IMR-90 (cell line): ENCODE measurements around the gene MID2. TPM values are rescaled to one million over a fixed set of nuclear protein-coding genes. Genes with fewer than 3 reads are reported as not detected.
A peak's percentile ranks its signal among the peaks of the same experiment; 100 is the strongest.

Experiments
- ATAC-seq: fragments of 200-7000 bp; cut with Tn5 transposase; 2 replicates; pipeline ENCODE4 v1.9.1; 2020; ENCODE audit warnings: low read depth, mild to moderate bottlenecking, moderate library complexity
- BruUV-seq: library from RNA; stranded (reverse); fragments of 400-500 nt; replicated peaks from 2 replicates; lab custom pipeline; 2021; lab: Mats Ljungman, UMichigan
- CTCF ChIA-PET: fragments of 300-600 bp; formaldehyde crosslinking; extraction: SDS; loops from one replicate; lab custom pipeline; 2021; ENCODE audit warnings: antibody characterized with exemption; lab: Yijun Ruan, JAX
- POLR2A ChIA-PET: fragments of 300-600 bp; sonication (Branson Sonifier 250); formaldehyde crosslinking; loops from one replicate; lab custom pipeline; 2022; ENCODE audit warnings: antibody characterized with exemption; ENCODE audit not compliant: unreplicated experiment; lab: Charles Lee
- DNase-seq: peaks from one replicate; pipeline ENCODE4 v3.0.0; 2013
- H2AFZ ChIP-seq: replicated peaks from 2 replicates; pipeline ENCODE3; 2013; ENCODE audit warnings: low read length, mild to moderate bottlenecking; ENCODE audit not compliant: poor library complexity
- H2AK5ac ChIP-seq: 2 replicates; pipeline ENCODE4 v1.6.1; 2013; ENCODE audit warnings: low read depth, low read length, inconsistent platforms
- H2AK9ac ChIP-seq: replicated peaks from 2 replicates; pipeline ENCODE3; 2013; ENCODE audit warnings: mild to moderate bottlenecking, low read depth, low read length, moderate library complexity; ENCODE audit not compliant: poor library complexity
- H2BK120ac ChIP-seq: 2 replicates; pipeline ENCODE4 v1.6.1; 2013; ENCODE audit warnings: low read depth, low read length, inconsistent platforms
- H2BK15ac ChIP-seq: 3 replicates; pipeline ENCODE4 v1.6.1; 2013; ENCODE audit warnings: low read depth, low read length, inconsistent platforms
- H2BK20ac ChIP-seq: 2 replicates; pipeline ENCODE4 v1.6.1; 2013; ENCODE audit warnings: low read depth, mild to moderate bottlenecking, inconsistent platforms, low read length, moderate library complexity
- H2BK5ac ChIP-seq: 2 replicates; pipeline ENCODE4 v1.6.1; 2013; ENCODE audit warnings: mild to moderate bottlenecking, low read depth, low read length, inconsistent platforms; ENCODE audit not compliant: poor library complexity, severe bottlenecking
- H3K14ac ChIP-seq: replicated peaks from 2 replicates; pipeline ENCODE4 v1.6.1; 2013; ENCODE audit warnings: low read depth, low read length, inconsistent platforms
- H3K18ac ChIP-seq: 2 replicates; pipeline ENCODE4 v1.6.1; 2013; ENCODE audit warnings: low read depth, low read length, control low read depth
- H3K23ac ChIP-seq: 2 replicates; pipeline ENCODE4 v1.6.1; 2013; ENCODE audit warnings: low read depth, low read length, inconsistent platforms
- H3K27ac ChIP-seq: 2 replicates; pipeline ENCODE4 v1.5.1; 2013; ENCODE audit warnings: mild to moderate bottlenecking, control low read depth, low read length; ENCODE audit not compliant: insufficient read depth
- H3K27me3 ChIP-seq: 2 replicates; pipeline ENCODE4 v1.6.1; 2013; ENCODE audit warnings: low read length; ENCODE audit not compliant: control insufficient read depth, insufficient read depth
- H3K36me3 ChIP-seq: 2 replicates; pipeline ENCODE4 v1.6.1; 2013; ENCODE audit warnings: low read length, mixed read lengths; ENCODE audit not compliant: control insufficient read depth, insufficient read depth
- H3K4ac ChIP-seq: 2 replicates; pipeline ENCODE4 v1.6.1; 2013; ENCODE audit warnings: low read depth, low read length, inconsistent platforms
- H3K4me1 ChIP-seq: 2 replicates; pipeline ENCODE4 v1.6.1; 2013; ENCODE audit warnings: low read length, mixed read lengths; ENCODE audit not compliant: control insufficient read depth, insufficient read depth
- H3K4me2 ChIP-seq: 2 replicates; pipeline ENCODE4 v1.6.1; 2013; ENCODE audit warnings: low read depth, mild to moderate bottlenecking, control low read depth, low read length, moderate library complexity
- H3K4me3 ChIP-seq: 2 replicates; pipeline ENCODE4 v1.5.1; 2013; ENCODE audit warnings: low read depth, mild to moderate bottlenecking, control low read depth, low read length, moderate library complexity; ENCODE audit not compliant: insufficient read depth
- H3K56ac ChIP-seq: 2 replicates; pipeline ENCODE4 v1.6.1; 2013; ENCODE audit warnings: low read length, inconsistent platforms; ENCODE audit not compliant: insufficient read depth; ENCODE audit errors: extremely low read depth
- H3K79me1 ChIP-seq, 2 experiments: 2 replicates each; pipeline ENCODE4 v1.6.1; 2013; ENCODE audit warnings: low read length in 2 of 2, inconsistent platforms in 1 of 2, low read depth in 1 of 2
- H3K9ac ChIP-seq: 2 replicates; pipeline ENCODE4 v1.6.1; 2013; ENCODE audit warnings: low read depth, low read length, control low read depth
- H3K9me1 ChIP-seq: 2 replicates; pipeline ENCODE4 v1.6.1; 2013; ENCODE audit warnings: low read length, inconsistent platforms; ENCODE audit not compliant: insufficient read depth
- H3K9me3 ChIP-seq: 2 replicates; pipeline ENCODE4 v1.6.1; 2013; ENCODE audit warnings: low read length; ENCODE audit not compliant: control insufficient read depth, insufficient read depth
- H4K20me1 ChIP-seq: 2 replicates; pipeline ENCODE4 v1.6.1; 2013; ENCODE audit warnings: low read length, inconsistent platforms; ENCODE audit not compliant: insufficient read depth
- H4K5ac ChIP-seq: 2 replicates; pipeline ENCODE4 v1.6.1; 2013; ENCODE audit warnings: mild to moderate bottlenecking, low read depth, low read length, control low read depth
- H4K8ac ChIP-seq, 2 experiments: 2 replicates each; pipeline ENCODE4 v1.6.1; 2013; ENCODE audit warnings: low read depth in 2 of 2, low read length in 2 of 2, control low read depth in 1 of 2, inconsistent platforms in 1 of 2
- H4K91ac ChIP-seq: 2 replicates; pipeline ENCODE4 v1.6.1; 2013; ENCODE audit warnings: low read depth, low read length, inconsistent platforms; ENCODE audit not compliant: insufficient read depth
- BHLHE40 ChIP-seq: fragments of 150-350 bp; IDR thresholded peaks from 2 replicates; pipeline ENCODE4 v1.6.1; 2016; ENCODE audit warnings: mild to moderate bottlenecking, low read depth, low read length
- FOS ChIP-seq: fragments of 150-350 bp; IDR thresholded peaks from 2 replicates; pipeline ENCODE4 v1.6.1; 2016; ENCODE audit warnings: low read depth, low read length
- MXI1 ChIP-seq: IDR thresholded peaks from 2 replicates; pipeline ENCODE4 v1.6.1; 2012; ENCODE audit warnings: low read depth, mild to moderate bottlenecking, low read length, moderate library complexity, borderline replicate concordance
- NFE2L2 ChIP-seq: fragments of 150-350 bp; IDR thresholded peaks from 2 replicates; pipeline ENCODE4 v1.6.1; 2016; ENCODE audit warnings: low read depth, mild to moderate bottlenecking, low read length
- POLR2A ChIP-seq: IDR thresholded peaks from 2 replicates; pipeline ENCODE4 v1.6.1; 2012; ENCODE audit warnings: mild to moderate bottlenecking, low read depth, low read length
- RCOR1 ChIP-seq: IDR thresholded peaks from 2 replicates; pipeline ENCODE4 v1.6.1; 2012; ENCODE audit warnings: mild to moderate bottlenecking, low read length, improper control_type of control experiment; ENCODE audit not compliant: insufficient replicate concordance
- RFX5 ChIP-seq: IDR thresholded peaks from 2 replicates; pipeline ENCODE4 v1.8.0; 2012; ENCODE audit warnings: low read depth, mild to moderate bottlenecking, low read length, moderate library complexity
- WGBS, 2 experiments: methylation state at CpG; one replicate each; pipeline versions ENCODE4 v1.1.5 to v1.1.7; 2013; ENCODE audit warnings: missing lambda C conversion rate in 2 of 2; ENCODE audit not compliant: insufficient read length in 1 of 2; ENCODE audit errors: extremely low coverage in 2 of 2; 5-methylcytosine and 5-hydroxymethylcytosine counted together
- dilution Hi-C: fragments of 300-500 bp; cut with HindIII; formaldehyde crosslinking; loops from one replicate; pipeline ENCODE4 v1.14.3; 2018; ENCODE audit warnings: low sequenced_read_pairs; ENCODE audit not compliant: unreplicated experiment
- in situ Hi-C: fragments of 300-500 bp; cut with MboI; formaldehyde crosslinking; loops from 3 replicates; pipeline ENCODE4 v1.14.3; 2019; ENCODE audit warnings: low sequenced_read_pairs, inconsistent platforms, mixed read lengths
- intact Hi-C: fragments of 100-400 bp; cut with micrococcal nuclease; formaldehyde crosslinking; loops from 2 replicates; pipeline ENCODE4 v1.10.0; 2022
- polyA plus RNA-seq, 3 experiments: library from polyadenylated mRNA; depleted of rRNA; stranded (reverse); fragments of >200 nt; gene quantifications; 2 replicates each; pipeline ENCODE4 v1.2.3, GENCODE V29; 2012; ENCODE audit warnings: low replicate concordance in 1 of 3
- total RNA-seq: library from RNA; depleted of rRNA; stranded (reverse); fragments of >200 nt; gene quantifications from 2 replicates; pipeline ENCODE4 v1.2.3, GENCODE V29; 2012
- TF ChIP-seq, protein P1 (sequence below): conservative IDR thresholded peaks from 2 replicates; pipeline ENCODE4 v1.5.1; 2012; ENCODE audit warnings: mild to moderate bottlenecking, low read depth, low read length, improper control_type of control experiment
- TF ChIP-seq, protein P2 (sequence below): fragments of 150-350 bp; IDR thresholded peaks from 2 replicates; pipeline ENCODE4 v1.6.1; 2017; ENCODE audit warnings: mild to moderate bottlenecking, antibody characterized with exemption, low read length, low read depth

The MID2 gene
- total and polyA plus RNA-seq, 2 of the 4 experiments (the other 2 are of a cell fraction), result 1.1 to 4.7 TPM

DNA sequence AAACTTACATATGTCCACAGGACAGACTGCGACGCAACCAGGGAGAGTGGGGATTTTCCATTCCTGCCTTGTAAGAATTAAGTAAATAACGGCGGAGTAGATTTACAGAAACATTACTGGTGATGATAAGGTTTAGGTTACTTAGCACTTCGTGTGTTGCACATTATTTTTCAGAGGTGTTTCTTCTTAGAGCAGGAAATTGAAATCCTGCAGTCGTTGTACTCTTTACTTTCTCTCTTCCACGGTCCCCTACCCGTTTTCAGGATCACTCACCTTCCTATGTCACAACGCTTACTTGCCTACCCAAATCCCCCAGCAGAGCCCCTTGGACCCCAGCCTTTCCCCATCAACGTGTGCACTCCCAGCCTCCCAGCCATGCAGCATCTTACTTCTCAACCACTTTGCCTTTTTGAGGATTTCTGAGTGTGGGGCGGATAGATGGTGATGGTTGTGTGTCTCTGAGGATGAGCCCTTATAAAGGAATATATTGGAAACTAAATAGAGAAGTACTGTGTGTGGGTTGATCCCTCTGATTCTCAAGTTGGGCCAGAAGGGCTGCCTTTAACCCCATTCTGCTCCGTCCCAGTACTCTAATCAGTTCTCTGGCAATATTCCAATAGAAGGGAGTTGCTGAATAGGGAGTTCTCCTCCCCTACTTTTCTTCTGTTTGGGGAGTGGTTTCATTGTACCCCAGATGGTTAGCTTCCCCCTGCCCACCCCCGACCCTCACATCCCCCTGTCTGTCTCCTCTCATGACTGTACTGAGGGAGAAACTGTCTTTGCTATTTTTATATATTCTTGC, 1.6 kb downstream of the MID2 start:
- H3K27me3 ChIP-seq, result peaks cover 10% of the 10 kb centered on the region
- H2BK120ac ChIP-seq, result no peak overlapping the region
- H2AK5ac ChIP-seq, result no peak overlapping the region
- H4K5ac ChIP-seq, result no peak overlapping the region
- H3K14ac ChIP-seq, result no peak overlapping the region
- DNase-seq (peak; percentile 42), ATAC-seq (no peak)
- ChIA-PET POLR2A (no interaction called here), CTCF (no interaction called here)
- H2AFZ ChIP-seq, result peak overlapping the region; percentile 84
- H3K79me1 ChIP-seq, result no peaks in the 10 kb centered on the region
- intact Hi-C loops (no loop called here), dilution Hi-C loops (no loop called here), in situ Hi-C loops (no loop called here)
- no peak overlapping the region for H4K8ac ChIP-seq
- no peaks in the 10 kb centered on the region for H3K36me3 ChIP-seq
- H3K27ac ChIP-seq, result no peak overlapping the region
- 40% methylated on average over 2 of the region's 13 CpGs; no CpG with 5 or more reads in 1 of the 2 experiments for WGBS, 2 experiments
- H2AK9ac ChIP-seq, result peak overlapping the region; percentile 69
- H3K9me1 ChIP-seq, result no peaks in the 10 kb centered on the region
- H3K4me3 ChIP-seq, result peak overlapping the region; percentile 43
- no peaks in the 10 kb centered on the region for H3K4me1 ChIP-seq
- H3K4me2 ChIP-seq, result peak overlapping the region; percentile 60
- H3K9ac ChIP-seq, result no peak overlapping the region
- no peaks in the 10 kb centered on the region for H3K9me3 ChIP-seq
- no peak overlapping the region for H2BK20ac ChIP-seq
- no peak overlapping the region for H2BK15ac ChIP-seq
- H4K20me1 ChIP-seq, result no peaks in the 10 kb centered on the region; the same call in 1 of the 2 replicates
- no peak overlapping the region for H4K91ac ChIP-seq
- no peak for TF ChIP-seq MXI1
- TF ChIP-seq, protein P1, sequence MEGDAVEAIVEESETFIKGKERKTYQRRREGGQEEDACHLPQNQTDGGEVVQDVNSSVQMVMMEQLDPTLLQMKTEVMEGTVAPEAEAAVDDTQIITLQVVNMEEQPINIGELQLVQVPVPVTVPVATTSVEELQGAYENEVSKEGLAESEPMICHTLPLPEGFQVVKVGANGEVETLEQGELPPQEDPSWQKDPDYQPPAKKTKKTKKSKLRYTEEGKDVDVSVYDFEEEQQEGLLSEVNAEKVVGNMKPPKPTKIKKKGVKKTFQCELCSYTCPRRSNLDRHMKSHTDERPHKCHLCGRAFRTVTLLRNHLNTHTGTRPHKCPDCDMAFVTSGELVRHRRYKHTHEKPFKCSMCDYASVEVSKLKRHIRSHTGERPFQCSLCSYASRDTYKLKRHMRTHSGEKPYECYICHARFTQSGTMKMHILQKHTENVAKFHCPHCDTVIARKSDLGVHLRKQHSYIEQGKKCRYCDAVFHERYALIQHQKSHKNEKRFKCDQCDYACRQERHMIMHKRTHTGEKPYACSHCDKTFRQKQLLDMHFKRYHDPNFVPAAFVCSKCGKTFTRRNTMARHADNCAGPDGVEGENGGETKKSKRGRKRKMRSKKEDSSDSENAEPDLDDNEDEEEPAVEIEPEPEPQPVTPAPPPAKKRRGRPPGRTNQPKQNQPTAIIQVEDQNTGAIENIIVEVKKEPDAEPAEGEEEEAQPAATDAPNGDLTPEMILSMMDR, result no peak
- no peak for TF ChIP-seq POLR2A
- TF ChIP-seq RCOR1, result no peak
- TF ChIP-seq FOS, result no peak
- TF ChIP-seq, protein P2, sequence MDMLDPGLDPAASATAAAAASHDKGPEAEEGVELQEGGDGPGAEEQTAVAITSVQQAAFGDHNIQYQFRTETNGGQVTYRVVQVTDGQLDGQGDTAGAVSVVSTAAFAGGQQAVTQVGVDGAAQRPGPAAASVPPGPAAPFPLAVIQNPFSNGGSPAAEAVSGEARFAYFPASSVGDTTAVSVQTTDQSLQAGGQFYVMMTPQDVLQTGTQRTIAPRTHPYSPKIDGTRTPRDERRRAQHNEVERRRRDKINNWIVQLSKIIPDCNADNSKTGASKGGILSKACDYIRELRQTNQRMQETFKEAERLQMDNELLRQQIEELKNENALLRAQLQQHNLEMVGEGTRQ, result no peak
- TF ChIP-seq BHLHE40, result no peak
- TF ChIP-seq RFX5, result no peak
- no peak for TF ChIP-seq NFE2L2
- no peak overlapping the region for H3K18ac ChIP-seq
- H3K56ac ChIP-seq, result no peak overlapping the region
- 0 out of 2 replicates have a peak overlapping the region, but pooled peaks have one; percentile 53 for H3K4ac ChIP-seq
- no peak overlapping the region for H2BK5ac ChIP-seq
- no TSS peak for BruUV-seq
- H3K23ac ChIP-seq, result no peak overlapping the region; the same call in 1 of the 2 replicates
